Ovary (tissue), 3 donors: ENCODE measurements around the gene TMEM229A.

Experiments
- POLR2A ChIP-seq: fragments of 450-650 bp; IDR thresholded peaks from one replicate; pipeline ENCODE4 v1.6.1; 2017; ENCODE audit warnings: antibody characterized with exemption, mild to moderate bottlenecking, moderate library complexity
- TF ChIP-seq, protein P1 (sequence below), 3 donors: fragments of 450-650 bp in 2 of 3; fragments of 200-600 bp in 1 of 3; IDR thresholded peaks; one replicate each; pipeline versions ENCODE4 v1.5.1 to v1.8.0; 2016 to 2022; ENCODE audit warnings: antibody characterized with exemption in 3 of 3, mild to moderate bottlenecking in 1 of 3
- donor health status: DM: no; HTN: no; CAD: no.

DNA sequence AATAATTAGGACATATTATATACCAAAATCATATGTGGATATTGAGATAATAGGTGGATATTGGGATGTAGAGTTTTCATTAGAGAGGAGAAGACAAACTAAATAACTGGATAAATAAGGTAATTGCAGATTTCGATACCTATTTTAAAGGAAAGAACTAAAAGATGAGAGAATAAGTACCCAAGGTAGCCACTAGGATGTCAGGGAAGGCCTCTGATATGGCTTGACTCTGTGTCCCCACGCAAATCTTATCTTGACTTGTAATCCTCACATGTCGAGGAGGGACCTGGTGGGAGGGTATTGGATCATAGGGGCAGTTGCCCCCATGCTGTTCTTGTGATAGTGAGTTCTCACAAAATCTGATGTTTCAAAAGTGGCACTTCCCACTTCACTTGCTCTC is 44.7 kb upstream of the TMEM229A start:
- TF ChIP-seq, protein P1, sequence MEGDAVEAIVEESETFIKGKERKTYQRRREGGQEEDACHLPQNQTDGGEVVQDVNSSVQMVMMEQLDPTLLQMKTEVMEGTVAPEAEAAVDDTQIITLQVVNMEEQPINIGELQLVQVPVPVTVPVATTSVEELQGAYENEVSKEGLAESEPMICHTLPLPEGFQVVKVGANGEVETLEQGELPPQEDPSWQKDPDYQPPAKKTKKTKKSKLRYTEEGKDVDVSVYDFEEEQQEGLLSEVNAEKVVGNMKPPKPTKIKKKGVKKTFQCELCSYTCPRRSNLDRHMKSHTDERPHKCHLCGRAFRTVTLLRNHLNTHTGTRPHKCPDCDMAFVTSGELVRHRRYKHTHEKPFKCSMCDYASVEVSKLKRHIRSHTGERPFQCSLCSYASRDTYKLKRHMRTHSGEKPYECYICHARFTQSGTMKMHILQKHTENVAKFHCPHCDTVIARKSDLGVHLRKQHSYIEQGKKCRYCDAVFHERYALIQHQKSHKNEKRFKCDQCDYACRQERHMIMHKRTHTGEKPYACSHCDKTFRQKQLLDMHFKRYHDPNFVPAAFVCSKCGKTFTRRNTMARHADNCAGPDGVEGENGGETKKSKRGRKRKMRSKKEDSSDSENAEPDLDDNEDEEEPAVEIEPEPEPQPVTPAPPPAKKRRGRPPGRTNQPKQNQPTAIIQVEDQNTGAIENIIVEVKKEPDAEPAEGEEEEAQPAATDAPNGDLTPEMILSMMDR (IDR thresholded peaks at IDR 0.05): no peak
- TF ChIP-seq POLR2A: no peak
